ENCODE data around the gene PSMA6.
"Not testable (repeated sequence)": the region's sequence is repeated elsewhere in the genome, so short reads cannot be mapped to it uniquely, and the experiment has no call there.

PSMA6 gene

DNA sequence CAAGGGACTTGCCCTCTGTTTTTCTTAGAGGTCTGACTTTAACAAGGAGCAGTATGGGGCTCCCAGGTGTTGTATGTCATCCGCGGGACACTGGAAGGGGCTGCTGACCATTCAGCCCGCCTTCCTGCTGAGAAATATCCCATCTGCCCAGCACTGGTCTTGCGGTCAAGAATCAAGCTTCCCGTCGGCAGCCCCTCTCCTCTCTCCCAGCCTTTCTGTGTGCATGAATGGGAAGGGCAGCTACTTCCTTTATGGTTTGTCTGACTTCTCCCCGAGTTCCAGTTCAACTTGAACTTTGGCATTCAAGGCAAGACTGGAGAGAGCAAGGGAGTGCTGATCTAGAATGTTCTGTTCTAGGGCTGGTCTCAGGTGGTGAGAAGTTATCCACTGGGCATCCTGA, 51.5 kb downstream of the PSMA6 start:
- no peak for DNase-seq (ENCODE audit: low read depth, low spot score)

- DNase-seq (ENCODE audit: low read depth, low spot score): no peak
Measured at GRCh38 chr14:35344107-35344807, 52.1 kb downstream of the PSMA6 start.

GRCh38 chr14:35346738-35347322, 54.6 kb downstream of the PSMA6 start:
- DNase-seq (ENCODE audit: low read depth, low spot score): no peak

DNA sequence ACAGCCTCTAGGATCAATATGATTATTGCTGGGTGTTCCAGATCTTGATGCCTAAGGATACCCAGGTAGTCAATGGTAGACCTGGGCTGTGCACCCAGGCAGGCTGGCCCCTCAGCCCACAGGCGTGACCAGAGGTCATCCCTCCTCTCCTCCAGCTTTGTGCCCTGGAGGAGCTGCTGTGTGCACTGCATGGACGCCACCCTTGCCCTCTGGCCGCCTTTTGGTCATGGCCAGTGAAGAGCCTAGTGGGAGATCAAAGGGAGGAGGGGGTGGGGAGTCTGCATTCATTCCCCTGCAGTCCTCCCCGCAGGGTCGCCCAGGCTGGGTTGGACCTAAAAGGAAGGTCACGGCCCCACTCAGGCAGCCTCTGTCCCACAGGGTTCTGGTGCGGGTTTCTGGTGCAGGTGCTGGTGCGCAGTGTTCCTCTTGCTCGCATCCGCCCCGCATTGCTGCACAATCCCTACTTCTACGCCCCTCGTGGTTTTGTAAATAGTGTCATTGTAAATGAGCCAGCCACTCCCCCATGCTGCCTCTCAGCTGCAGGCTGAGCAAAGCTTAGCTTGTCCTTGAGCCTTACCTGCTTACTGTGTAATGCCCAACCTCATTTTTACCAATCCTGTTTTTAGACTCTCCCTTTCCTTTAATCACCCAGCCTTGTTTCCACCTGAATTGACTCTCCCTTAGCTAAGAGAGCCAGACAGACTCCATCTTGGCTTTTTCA, 55.3 kb downstream of the PSMA6 start:
- no peak for DNase-seq (ENCODE audit: low read depth, low spot score)

DNA sequence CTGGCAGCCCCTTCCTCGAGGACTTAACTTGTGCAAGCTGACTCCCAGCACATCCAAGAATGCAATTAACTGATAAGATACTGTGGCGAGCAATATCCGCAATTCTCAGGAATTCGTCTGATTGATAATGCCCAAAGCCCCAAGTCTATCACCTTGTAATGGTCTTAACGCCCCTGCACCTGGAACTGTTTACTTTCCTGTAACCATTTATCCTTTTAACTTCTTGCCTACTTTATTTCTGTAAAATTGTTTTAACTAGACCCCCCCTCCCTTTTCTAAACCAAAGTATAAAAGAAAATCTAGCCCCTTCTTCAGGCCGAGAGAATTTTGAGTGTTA, 55.8 kb downstream of the PSMA6 start:
- not testable (repeated sequence) for DNase-seq (ENCODE audit: low read depth, low spot score)

GRCh38 chr14:35349496-35350365, 57.5 kb downstream of the PSMA6 start:
- DNase-seq (ENCODE audit: low read depth, low spot score): no peak

DNA sequence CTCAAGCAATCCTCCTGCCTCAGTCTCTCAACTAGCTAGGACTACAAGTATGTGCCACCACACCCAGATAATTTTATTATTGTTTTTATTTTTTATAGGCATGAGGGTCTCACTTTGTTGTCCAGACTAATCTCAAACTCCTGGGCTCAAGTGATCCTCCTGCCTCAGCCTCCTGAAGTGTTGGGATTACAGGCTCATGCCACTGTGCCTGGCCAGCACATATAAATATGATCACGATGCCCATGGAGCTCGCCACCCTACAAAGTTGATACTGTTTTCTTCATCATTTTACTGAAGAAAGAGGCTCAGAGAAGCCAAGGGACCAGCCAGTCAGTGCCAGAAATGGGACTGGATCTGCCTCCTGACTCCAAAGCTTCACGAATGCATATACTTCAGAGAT, 59.3 kb downstream of the PSMA6 start:
- no peak for DNase-seq (ENCODE audit: low read depth, low spot score)

- DNase-seq (ENCODE audit: low read depth, low spot score): no peak
Measured at GRCh38 chr14:35351897-35352273, 59.7 kb downstream of the PSMA6 start.

GRCh38 chr14:35352274-35353233, 60.4 kb downstream of the PSMA6 start:
- no peak for DNase-seq (ENCODE audit: low read depth, low spot score)

GRCh38 chr14:35353409-35354172, 61.4 kb downstream of the PSMA6 start:
- DNase-seq (ENCODE audit: low read depth, low spot score): no peak

- DNase-seq (ENCODE audit: low read depth, low spot score): not testable (repeated sequence)
Measured at GRCh38 chr14:35355235-35355634, 63.1 kb downstream of the PSMA6 start.

DNA sequence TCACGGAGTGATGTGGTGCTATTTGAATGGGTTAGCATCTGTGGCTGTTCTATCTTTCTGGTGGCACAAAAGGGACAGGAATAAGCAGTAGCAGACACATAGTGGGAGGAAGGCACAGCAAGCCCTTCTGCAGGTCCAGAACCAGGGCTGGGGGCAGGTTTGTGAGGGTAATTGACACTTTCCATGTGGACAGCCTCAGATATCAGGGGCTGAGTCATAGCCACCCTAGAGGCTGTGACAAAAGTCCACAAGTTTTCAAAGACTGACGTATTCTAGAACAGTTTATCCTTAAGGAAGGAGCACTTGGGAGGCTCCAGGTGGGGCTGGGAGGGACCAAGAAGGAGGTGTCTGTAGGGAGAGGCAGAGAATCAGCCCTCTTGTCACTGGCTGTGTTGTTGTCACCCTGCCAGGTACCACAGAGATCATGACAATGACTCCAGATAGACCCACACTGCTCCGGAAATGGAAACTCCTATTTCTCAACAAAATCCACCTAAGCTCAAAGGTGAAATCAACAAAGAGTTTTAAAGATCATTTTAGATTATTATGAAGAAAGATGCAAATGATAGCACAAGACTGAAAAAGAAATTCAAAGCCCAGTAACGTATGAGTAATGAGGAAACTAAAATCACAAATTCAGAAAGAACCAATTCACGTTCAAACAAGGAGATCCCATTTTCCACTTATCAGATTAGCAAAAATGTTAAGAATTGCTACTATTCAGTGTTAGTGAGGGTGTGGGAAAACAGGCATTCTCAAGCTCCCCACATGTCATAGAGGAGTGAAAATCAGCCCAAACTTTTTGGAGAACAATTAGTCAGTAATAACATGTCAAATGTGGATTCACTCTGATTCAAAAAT, 64.0 kb downstream of the PSMA6 start:
- no peak for DNase-seq (ENCODE audit: low read depth, low spot score)

- not testable (repeated sequence) for DNase-seq (ENCODE audit: low read depth, low spot score)
Measured at GRCh38 chr14:35359655-35360054, 67.5 kb downstream of the PSMA6 start.

DNA sequence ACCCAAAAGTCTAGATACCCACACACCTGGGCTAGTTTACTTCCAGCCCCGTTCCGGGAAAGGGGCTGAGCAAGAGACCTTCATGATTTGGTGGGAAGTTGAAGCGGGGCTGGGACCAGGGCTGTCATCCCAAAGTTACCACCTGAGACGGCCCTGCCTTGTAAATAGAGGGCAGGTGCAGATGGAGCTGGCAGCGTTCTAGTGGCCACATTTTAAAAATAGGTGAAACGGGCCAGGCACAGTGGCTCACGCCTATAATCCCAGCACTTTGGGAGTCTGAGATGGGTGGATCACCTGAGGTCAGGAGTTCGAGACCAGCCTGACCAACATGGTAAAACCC, 68.9 kb downstream of the PSMA6 start:
- DNase-seq (ENCODE audit: low read depth, low spot score): no peak

GRCh38 chr14:35362450-35362849, 70.3 kb downstream of the PSMA6 start:
- no peak for DNase-seq (ENCODE audit: low read depth, low spot score)

GRCh38 chr14:35362911-35363374, 70.8 kb downstream of the PSMA6 start:
- no peak for DNase-seq (ENCODE audit: low read depth, low spot score)

GRCh38 chr14:35365130-35366055, 73.2 kb downstream of the PSMA6 start:
- peak; percentile 65 for DNase-seq (ENCODE audit: low read depth, low spot score)

GRCh38 chr14:35366056-35366451, 73.9 kb downstream of the PSMA6 start:
- no peak for DNase-seq (ENCODE audit: low read depth, low spot score)

All from activated naive CD8-positive, alpha-beta T cell treated with anti-CD3 and anti-CD28 coated beads, Interleukin-2, amount 50 U/mL, for 16 hours (primary cell).